ENCODE data around the gene CCR5. TPM values are rescaled to one million over a fixed set of nuclear protein-coding genes. Genes with fewer than 3 reads are reported as not detected.
A peak's percentile ranks its signal among the peaks of the same experiment; 100 is the strongest.

CCR5 gene
- total RNA-seq, 4 donors from 2014 or later, result 0.66 to 1.7 (median 1.1) TPM

- Histone ChIP-seq H3K9me3 (no peaks in the 10 kb centered on the region), H3K4me1 (peaks cover 0 to 38% (median 8%) of the 10 kb centered on the region in 4 donors), H3K4me3 (peak overlapping the region in 2 of 4 donors; percentile 54 to 57), H3K27ac (peak overlapping the region; percentile 69 to 97 (median 85)), H3K27me3 (no peaks in the 10 kb centered on the region), H3K36me3 (no peaks in the 10 kb centered on the region)
- no peak for DNase-seq
- no peak for TF ChIP-seq POLR2A (IDR thresholded peaks at IDR 0.05)
- TF ChIP-seq CTCF (IDR thresholded peaks at IDR 0.05), result no peak
These were observed 35.7 kb downstream of the CCR5 start for GRCh38 chr3:46406443-46406787.

DNA sequence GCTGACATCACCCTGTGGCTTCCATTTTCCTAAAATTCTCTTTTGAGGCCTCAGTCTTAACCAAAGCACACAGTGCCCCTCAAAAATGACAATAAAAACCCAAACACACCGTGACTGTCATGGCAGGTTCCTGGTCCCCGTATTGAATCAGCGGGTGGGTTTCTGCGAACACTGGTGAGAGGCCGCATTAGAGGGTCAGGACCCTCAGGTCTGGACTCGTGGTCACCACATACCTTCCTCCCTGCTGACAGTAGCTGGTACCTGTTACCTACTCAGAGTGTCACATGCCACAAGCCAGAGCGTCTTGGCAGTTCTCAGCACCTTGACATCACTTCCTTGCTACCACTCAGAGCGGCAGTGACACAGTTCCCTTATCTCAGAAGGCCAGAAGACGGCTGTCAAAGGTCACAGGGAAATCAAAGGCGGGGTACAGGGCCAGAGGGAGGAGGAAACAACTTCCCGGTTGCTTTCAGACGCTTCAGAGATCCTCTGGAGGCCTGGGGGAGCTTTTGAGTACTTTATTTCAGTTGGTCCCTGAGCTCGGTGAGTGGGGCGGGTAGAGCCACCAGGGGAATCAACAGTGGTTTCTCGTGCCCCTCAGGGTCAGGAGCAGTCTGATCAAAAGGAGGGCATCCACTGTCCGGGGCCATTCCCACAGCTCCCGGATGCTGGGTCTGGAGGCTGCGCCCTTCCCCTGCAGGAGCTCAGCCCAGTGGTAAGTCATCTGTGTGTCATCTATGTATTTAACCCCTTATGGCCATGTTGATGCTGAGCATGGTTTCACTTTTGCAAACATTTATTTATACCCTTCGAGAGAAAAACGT lies 36.3 kb downstream of the CCR5 start, which contains the start of the genes CCR5AS and CCRL2:
CCR5AS (minus strand) TSS at position 279 of the 824 bp plus-strand sequence.
CCRL2 (plus strand) TSS at position 472 of the 824 bp plus-strand sequence. CDS start 821 bp downstream, outside the sequence.
- H3K4me1 ChIP-seq, result peaks cover 0 to 38% (median 8%) of the 10 kb centered on the region in 4 donors
- H3K27me3 ChIP-seq, result no peaks in the 10 kb centered on the region
- peak within 1 kb of the TSS; percentile 24 to 57 (median 44) for H3K4me3 ChIP-seq
- H3K9me3 ChIP-seq, result no peaks in the 10 kb centered on the region
- no peaks in the 10 kb centered on the region for H3K36me3 ChIP-seq
- DNase-seq, result peak; percentile 45 to 93 (median 86)
- H3K27ac ChIP-seq, result peak within 1 kb of the TSS; percentile 69 to 97 (median 85)
- TF ChIP-seq POLR2A (IDR thresholded peaks at IDR 0.05) (peak; percentile 83 to 94), CTCF (IDR thresholded peaks at IDR 0.05) (peak in 1 of 6 experiments; percentile 2)

- no peak for TF ChIP-seq POLR2A (IDR thresholded peaks at IDR 0.05)
- Histone ChIP-seq H3K27me3 (no peaks in the 10 kb centered on the region), H3K4me3 (peak overlapping the region in 3 of 4 donors; percentile 35 to 57 (median 54)), H3K4me1 (peaks cover 0 to 38% (median 8%) of the 10 kb centered on the region in 4 donors), H3K36me3 (no peaks in the 10 kb centered on the region), H3K27ac (peak overlapping the region in 3 of 4 donors; percentile 78 to 97 (median 92)), H3K9me3 (no peaks in the 10 kb centered on the region)
- no peak for DNase-seq
These were observed 37.2 kb downstream of the CCR5 start for GRCh38 chr3:46407970-46408369.

DNA sequence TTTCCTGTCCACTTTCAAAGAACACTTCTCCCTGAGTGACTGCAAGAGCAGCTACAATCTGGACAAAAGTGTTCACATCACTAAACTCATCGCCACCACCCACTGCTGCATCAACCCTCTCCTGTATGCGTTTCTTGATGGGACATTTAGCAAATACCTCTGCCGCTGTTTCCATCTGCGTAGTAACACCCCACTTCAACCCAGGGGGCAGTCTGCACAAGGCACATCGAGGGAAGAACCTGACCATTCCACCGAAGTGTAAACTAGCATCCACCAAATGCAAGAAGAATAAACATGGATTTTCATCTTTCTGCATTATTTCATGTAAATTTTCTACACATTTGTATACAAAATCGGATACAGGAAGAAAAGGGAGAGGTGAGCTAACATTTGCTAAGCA lies 38.1 kb downstream of the CCR5 start:
- no peak for DNase-seq
- no peak overlapping the region for H3K27ac ChIP-seq
- TF ChIP-seq POLR2A (IDR thresholded peaks at IDR 0.05) (no peak), CTCF (IDR thresholded peaks at IDR 0.05) (no peak)
- H3K4me1 ChIP-seq, result peaks cover 0 to 38% (median 8%) of the 10 kb centered on the region in 4 donors
- no peaks in the 10 kb centered on the region for H3K27me3 ChIP-seq
- no peaks in the 10 kb centered on the region for H3K36me3 ChIP-seq
- no peaks in the 10 kb centered on the region for H3K9me3 ChIP-seq
- no peak overlapping the region for H3K4me3 ChIP-seq

- no peak for TF ChIP-seq CTCF (IDR thresholded peaks at IDR 0.05)
- TF ChIP-seq POLR2A (IDR thresholded peaks at IDR 0.05), result no peak
- no peak overlapping the region for H3K27ac ChIP-seq
- peaks cover 0 to 32% (median 8%) of the 10 kb centered on the region in 4 donors for H3K4me1 ChIP-seq
- H3K4me3 ChIP-seq, result no peak overlapping the region
- H3K9me3 ChIP-seq, result no peaks in the 10 kb centered on the region
- no peaks in the 10 kb centered on the region for H3K36me3 ChIP-seq
- H3K27me3 ChIP-seq, result no peaks in the 10 kb centered on the region
- DNase-seq, result no peak
These were observed 39.2 kb downstream of the CCR5 start for GRCh38 chr3:46409739-46410489.

Data from Peyer's patch (tissue), 4 donors.